Keratinocyte (primary cell): ENCODE data around the gene TMEM39A. TPM values are rescaled to one million over a fixed set of nuclear protein-coding genes. Genes with fewer than 3 reads are reported as not detected.

Experiments
- DNase-seq: peaks from one replicate; pipeline ENCODE4 v3.0.0-alpha.2; 2011; ENCODE audit warnings: low read depth, missing footprints, low spot score
- FAIRE-seq: peaks from 2 replicates; lab custom pipeline; 2011; peaks lifted over from hg19 to GRCh38; lab: Jason Lieb, UNC
- H2AFZ ChIP-seq: 2 replicates; pipeline ENCODE4 v1.6.0; 2012; ENCODE audit warnings: low read length, control low read depth, inconsistent platforms; ENCODE audit not compliant: control insufficient read depth
- H3K27ac ChIP-seq: 2 replicates; pipeline ENCODE4 v1.5.1; 2011; ENCODE audit warnings: low read length; ENCODE audit not compliant: control insufficient read depth, insufficient read depth
- H3K27me3 ChIP-seq: 3 replicates; pipeline ENCODE4 v1.6.0; 2011; ENCODE audit warnings: low read length; ENCODE audit not compliant: control insufficient read depth, insufficient read depth; ENCODE audit errors: extremely low read depth
- H3K36me3 ChIP-seq, 2 experiments: 2 replicates in 1 of 2; 3 replicates in 1 of 2; pipeline ENCODE4 v1.5.1; 2011; ENCODE audit warnings: low read length in 2 of 2, mild to moderate bottlenecking in 1 of 2; ENCODE audit not compliant: control insufficient read depth in 2 of 2, insufficient read depth in 2 of 2; ENCODE audit errors: extremely low read depth in 1 of 2
- H3K4me1 ChIP-seq: 3 replicates; pipeline ENCODE4 v1.5.1; 2011; ENCODE audit warnings: low read length; ENCODE audit not compliant: control insufficient read depth, insufficient read depth; ENCODE audit errors: extremely low read depth
- H3K4me2 ChIP-seq: 3 replicates; pipeline ENCODE4 v1.6.0; 2011; ENCODE audit warnings: low read depth, low read length; ENCODE audit not compliant: control insufficient read depth, insufficient read depth; ENCODE audit errors: extremely low read depth
- H3K4me3 ChIP-seq, 3 experiments: fragments of 200-600 bp in 1 of 3; sonication (generic) in 1 of 3; 2 replicates in 2 of 3; 3 replicates in 1 of 3; pipeline ENCODE4 v1.5.1; 2011 to 2016; ENCODE audit warnings: low read length in 3 of 3, mild to moderate bottlenecking in 3 of 3, control low read depth in 2 of 3, inconsistent platforms in 1 of 3, low read depth in 1 of 3, mixed read lengths in 1 of 3, mixed run types in 1 of 3, moderate library complexity in 1 of 3; ENCODE audit not compliant: control insufficient read depth in 2 of 3, insufficient read depth in 2 of 3; ENCODE audit errors: extremely low read depth in 1 of 3
- H3K79me2 ChIP-seq: 2 replicates; pipeline ENCODE4 v1.6.0; 2012; ENCODE audit warnings: low read length; ENCODE audit not compliant: control insufficient read depth, insufficient read depth
- H3K9ac ChIP-seq: 3 replicates; pipeline ENCODE4 v1.6.0; 2011; ENCODE audit warnings: low read length; ENCODE audit not compliant: control insufficient read depth, insufficient read depth; ENCODE audit errors: extremely low read depth
- H3K9me1 ChIP-seq: 3 replicates; pipeline ENCODE4 v1.6.0; 2011; ENCODE audit warnings: low read length; ENCODE audit not compliant: control insufficient read depth, insufficient read depth; ENCODE audit errors: extremely low read depth
- H3K9me3 ChIP-seq: 2 replicates; pipeline ENCODE4 v1.5.1; 2012; ENCODE audit warnings: low read depth, low read length; ENCODE audit not compliant: control insufficient read depth
- H4K20me1 ChIP-seq: 3 replicates; pipeline ENCODE4 v1.6.0; 2011; ENCODE audit warnings: low read length; ENCODE audit not compliant: control insufficient read depth, insufficient read depth; ENCODE audit errors: extremely low read depth
- CTCF ChIP-seq, 3 experiments: IDR thresholded peaks in 1 of 3; conservative IDR thresholded peaks in 1 of 3; optimal IDR thresholded peaks in 1 of 3; 2 replicates in 2 of 3; 3 replicates in 1 of 3; pipeline versions ENCODE3 to v1.5.1; 2011; ENCODE audit warnings: low read length in 3 of 3, mild to moderate bottlenecking in 3 of 3, moderate library complexity in 2 of 3, control low read depth in 1 of 3, inconsistent platforms in 1 of 3; ENCODE audit not compliant: insufficient read depth in 2 of 3; ENCODE audit errors: extremely low read depth in 1 of 3
- EZH2 ChIP-seq: IDR thresholded peaks from one replicate; pipeline ENCODE4 v1.6.1; 2012; ENCODE audit warnings: inconsistent platforms, mild to moderate bottlenecking, low read length, moderate library complexity
- dilution Hi-C: fragments of 300-500 bp; cut with MboI; formaldehyde crosslinking; loops from one replicate; pipeline ENCODE4 v1.7.0; 2020; ENCODE audit warnings: low sequenced_read_pairs; ENCODE audit not compliant: extremely low pct_ligation_motif_present
- polyA minus RNA-seq, 3 experiments: library from RNA; depleted of rRNA, polyadenylated mRNA; stranded (reverse); fragments of >200 nt; gene quantifications; 1 replicate in 1 of 3; 2 replicates in 1 of 3; 3 replicates in 1 of 3; pipeline ENCODE4 v1.2.3, GENCODE V29; 2011
- polyA plus RNA-seq, 5 experiments: library from polyadenylated mRNA; depleted of rRNA in 3 of 5; stranded (reverse) in 3 of 5; stranded (forward) in 1 of 5; unstranded in 1 of 5; fragments of >200 nt; gene quantifications; 1 replicate in 1 of 5; 2 replicates in 3 of 5; 3 replicates in 1 of 5; pipeline versions ENCODE4 v1.2.1 to v1.2.3, GENCODE V29; 2011 to 2012; ENCODE audit warnings: missing spikeins in 2 of 5, low read depth in 1 of 5, low replicate concordance in 1 of 5

Gene TMEM39A
- polyA plus RNA-seq (19.2 to 29.3 TPM (median 26.3 TPM) in 3 replicates), polyA minus RNA-seq (31.6 to 48.8 TPM (median 38.0 TPM) in 3 replicates)
- 5.5 TPM for polyA plus RNA-seq (2011; ENCODE audit: low read depth)
- 4.8 and 11.9 TPM in 2 replicates for polyA plus RNA-seq (2011; cell fraction: cytosol; rRNA removed)
- polyA plus RNA-seq (2011; cell fraction: nucleus; rRNA removed): 36.1 and 44.0 TPM in 2 replicates
- polyA plus RNA-seq (2012; ENCODE audit: low replicate concordance): 14.7 and 17.0 TPM in 2 replicates
- polyA minus RNA-seq (2011; cell fraction: cytosol; rRNA and poly(A)+ RNA removed): 10.9 TPM
- 24.4 and 33.9 TPM in 2 replicates for polyA minus RNA-seq (2011; cell fraction: nucleus; rRNA and poly(A)+ RNA removed)

DNA sequence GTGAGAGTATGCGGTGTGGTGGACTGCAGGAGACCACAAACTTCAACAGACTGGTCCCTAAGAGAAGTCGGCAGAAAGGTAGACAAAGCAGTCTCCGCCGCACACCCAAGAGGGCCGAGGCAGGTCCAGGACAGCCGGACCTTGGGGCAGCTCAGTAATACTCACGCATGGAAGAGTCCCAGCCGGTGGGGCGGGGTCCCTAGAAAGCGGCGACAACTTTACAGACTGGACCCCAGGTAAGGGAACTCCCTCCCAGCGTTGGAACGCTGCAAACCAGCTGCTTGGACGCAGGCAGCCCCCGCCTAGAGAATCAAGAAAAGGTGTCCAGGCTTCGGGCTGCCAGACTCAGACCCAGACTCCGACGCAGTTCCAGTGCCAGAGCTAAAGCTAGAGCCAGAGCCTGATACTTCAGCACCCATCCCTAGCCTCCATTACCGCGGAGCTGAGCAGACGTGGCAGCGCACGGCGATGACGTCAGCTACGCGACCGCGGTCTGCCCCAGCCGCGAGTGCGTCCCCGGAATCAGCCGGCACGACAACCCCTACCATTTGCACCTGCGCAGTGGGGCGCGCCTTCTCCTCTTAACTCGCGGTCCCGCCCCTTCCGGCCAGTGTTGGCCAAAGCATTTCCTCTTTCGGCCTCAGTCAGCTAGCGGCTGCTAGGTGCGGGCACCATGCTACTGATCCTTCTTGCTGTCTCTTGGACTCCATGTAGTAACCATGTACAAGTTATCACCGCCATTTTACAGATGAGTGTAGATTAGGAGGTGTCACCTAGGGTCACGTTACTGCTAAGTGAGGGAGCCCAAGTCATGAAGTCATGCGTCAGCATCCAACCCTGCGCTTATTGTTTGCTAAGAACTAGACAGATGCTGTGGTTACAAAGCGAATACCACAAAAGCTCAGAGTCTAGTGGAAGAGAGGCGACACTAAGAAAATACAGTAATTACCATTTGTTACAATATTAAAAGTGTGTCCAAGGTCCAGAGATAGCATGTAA lies at the start of gene TMEM39A:
TMEM39A (minus strand) TSS at position 445 of the 999 bp plus-strand sequence. CDS start 1,541 bp downstream, outside the sequence.
- FAIRE-seq: peak; percentile 85
- H3K79me2 ChIP-seq: peaks cover 34% of the 10 kb centered on the region

GRCh38 chr3:119510690-119511089 lies 47.3 kb upstream of the TMEM39A start:
- no peak overlapping the region for H3K9ac ChIP-seq
- peaks cover 9 to 21% of the 10 kb centered on the region in 2 experiments for H3K36me3 ChIP-seq
- no peak overlapping the region for H3K4me3 ChIP-seq
- no peak for TF ChIP-seq CTCF (optimal IDR thresholded peaks at IDR 0.05 in 1 of 3, IDR thresholded peaks at IDR 0.05 in 1 of 3, conservative IDR thresholded peaks at IDR 0.05 in 1 of 3; ENCODE audit: extremely low read depth in 1 of 3, insufficient read depth in 2 of 3, low read length in 3 of 3)
- TF ChIP-seq EZH2: no peak
- H3K9me1 ChIP-seq: no peaks in the 10 kb centered on the region
- dilution Hi-C loops: no loop called here
- H3K79me2 ChIP-seq: peaks cover 2% of the 10 kb centered on the region
- FAIRE-seq (no peak), DNase-seq (no peak)
- no peak overlapping the region for H3K4me2 ChIP-seq
- H3K4me1 ChIP-seq: no peaks in the 10 kb centered on the region
- no peaks in the 10 kb centered on the region for H3K9me3 ChIP-seq
- H3K27me3 ChIP-seq: no peaks in the 10 kb centered on the region
- no peaks in the 10 kb centered on the region for H4K20me1 ChIP-seq
- no peak overlapping the region for H3K27ac ChIP-seq
- no peak overlapping the region for H2AFZ ChIP-seq

More for the DNA sequence above, at the start of gene TMEM39A:
- DNase-seq: peak; percentile 62
- no peaks in the 10 kb centered on the region for H3K27me3 ChIP-seq
- peaks cover 8 to 10% of the 10 kb centered on the region in 2 experiments for H3K36me3 ChIP-seq
- peak within 1 kb of the TSS; percentile 96 for H3K27ac ChIP-seq
- no peaks in the 10 kb centered on the region for H3K9me3 ChIP-seq
- TF ChIP-seq EZH2 (no peak), CTCF (optimal IDR thresholded peaks at IDR 0.05 in 1 of 3, IDR thresholded peaks at IDR 0.05 in 1 of 3, conservative IDR thresholded peaks at IDR 0.05 in 1 of 3; ENCODE audit: extremely low read depth in 1 of 3, insufficient read depth in 2 of 3, low read length in 3 of 3) (peak in 1 of 3 experiments; percentile 3)
- peaks cover 17% of the 10 kb centered on the region for H3K4me1 ChIP-seq
- H3K9me1 ChIP-seq: no peaks in the 10 kb centered on the region
- peak within 1 kb of the TSS; percentile 97 for H2AFZ ChIP-seq
- H3K4me2 ChIP-seq: peak within 1 kb of the TSS; percentile 79
- dilution Hi-C loops: no loop called here
- peak within 1 kb of the TSS; percentile 99 for H3K9ac ChIP-seq
- peak within 1 kb of the TSS; percentile 80 to 99 (median 98) for H3K4me3 ChIP-seq
- H4K20me1 ChIP-seq: no peaks in the 10 kb centered on the region
